Measurements from ENCODE around the gene CARD8.

The CARD8 gene

GRCh38 chr19:48169578-48169938 lies 86.2 kb downstream of the CARD8 start:
- Histone ChIP-seq H3K9me3 (ENCODE audit: insufficient read depth, low read length) (no peaks in the 10 kb centered on the region), H3K4me2 (ENCODE audit: low read depth, low read length, poor library complexity, severe bottlenecking) (peak overlapping the region; percentile 63), H3K9me2 (replicated peaks; ENCODE audit: insufficient read depth, low read length) (no peaks in the 10 kb centered on the region), H3K36me3 (ENCODE audit: low read length) (peaks cover 2% of the 10 kb centered on the region; the same call in 1 of the 2 replicates), H2AFZ (ENCODE audit: low read depth, low read length, severe bottlenecking) (no peak overlapping the region), H3K79me2 (ENCODE audit: insufficient read depth, low read length) (peaks cover 47% of the 10 kb centered on the region), H3K4me3 (ENCODE audit: insufficient read depth, low read length, poor library complexity, severe bottlenecking) (peak overlapping the region; percentile 84), H4K20me1 (ENCODE audit: low read depth, low read length) (peaks cover 10% of the 10 kb centered on the region; the same call in 1 of the 2 replicates), H3K27me3 (ENCODE audit: low read length) (no peaks in the 10 kb centered on the region), H3K9ac (ENCODE audit: low read length) (peak overlapping the region; percentile 95), H3F3A (ENCODE audit: insufficient read depth) (peaks cover 13% of the 10 kb centered on the region), H3K27ac (ENCODE audit: low read depth, low read length) (peak overlapping the region; percentile 91)
- TF ChIP-seq EZH2phosphoT487 (conservative IDR thresholded peaks at IDR 0.05; ENCODE audit: low read length), result no peak
- no peak for TF ChIP-seq CTCF (IDR thresholded peaks at IDR 0.05; ENCODE audit: insufficient read depth, low read length, poor library complexity, severe bottlenecking)

- H2AFZ ChIP-seq (ENCODE audit: low read depth, low read length, severe bottlenecking), result no peak overlapping the region
- H3K9me2 ChIP-seq (replicated peaks; ENCODE audit: insufficient read depth, low read length), result no peaks in the 10 kb centered on the region
- H3K9me3 ChIP-seq (ENCODE audit: insufficient read depth, low read length), result no peaks in the 10 kb centered on the region
- no peak overlapping the region for H3K4me3 ChIP-seq (ENCODE audit: insufficient read depth, low read length, poor library complexity, severe bottlenecking)
- H3K4me2 ChIP-seq (ENCODE audit: low read depth, low read length, poor library complexity, severe bottlenecking), result peak overlapping the region; percentile 63
- no peak for TF ChIP-seq CTCF (IDR thresholded peaks at IDR 0.05; ENCODE audit: insufficient read depth, low read length, poor library complexity, severe bottlenecking)
- TF ChIP-seq EZH2phosphoT487 (conservative IDR thresholded peaks at IDR 0.05; ENCODE audit: low read length), result no peak
- no peak overlapping the region for H3K9ac ChIP-seq (ENCODE audit: low read length)
- H3K36me3 ChIP-seq (ENCODE audit: low read length), result peaks cover 6% of the 10 kb centered on the region; the same call in 1 of the 2 replicates
- peaks cover 10% of the 10 kb centered on the region; the same call in 1 of the 2 replicates for H4K20me1 ChIP-seq (ENCODE audit: low read depth, low read length)
- no peaks in the 10 kb centered on the region for H3K27me3 ChIP-seq (ENCODE audit: low read length)
- H3F3A ChIP-seq (ENCODE audit: insufficient read depth), result peaks cover 10% of the 10 kb centered on the region
- H3K27ac ChIP-seq (ENCODE audit: low read depth, low read length), result no peak overlapping the region
- peaks cover 51% of the 10 kb centered on the region for H3K79me2 ChIP-seq (ENCODE audit: insufficient read depth, low read length)
Observed at GRCh38 chr19:48168689-48169088, 87.0 kb downstream of the CARD8 start.

GRCh38 chr19:48158210-48158790 lies 97.4 kb downstream of the CARD8 start:
- Histone ChIP-seq H2AFZ (ENCODE audit: low read depth, low read length, severe bottlenecking) (no peak overlapping the region), H3K9me2 (replicated peaks; ENCODE audit: insufficient read depth, low read length) (no peaks in the 10 kb centered on the region), H3K36me3 (ENCODE audit: low read length) (no peaks in the 10 kb centered on the region), H3K4me2 (ENCODE audit: low read depth, low read length, poor library complexity, severe bottlenecking) (no peak overlapping the region), H3K27ac (ENCODE audit: low read depth, low read length) (no peak overlapping the region), H3F3A (ENCODE audit: insufficient read depth) (no peaks in the 10 kb centered on the region), H3K9me3 (ENCODE audit: insufficient read depth, low read length) (no peaks in the 10 kb centered on the region), H4K20me1 (ENCODE audit: low read depth, low read length) (no peaks in the 10 kb centered on the region), H3K79me2 (ENCODE audit: insufficient read depth, low read length) (no peaks in the 10 kb centered on the region), H3K4me3 (ENCODE audit: insufficient read depth, low read length, poor library complexity, severe bottlenecking) (no peak overlapping the region), H3K27me3 (ENCODE audit: low read length) (no peaks in the 10 kb centered on the region), H3K9ac (ENCODE audit: low read length) (no peak overlapping the region)
- no peak for TF ChIP-seq EZH2phosphoT487 (conservative IDR thresholded peaks at IDR 0.05; ENCODE audit: low read length)
- no peak for TF ChIP-seq CTCF (IDR thresholded peaks at IDR 0.05; ENCODE audit: insufficient read depth, low read length, poor library complexity, severe bottlenecking)

Measured in SU-DHL-6 (cell line).